Measurements from ENCODE around the gene RFXANK. TPM values are rescaled to one million over a fixed set of nuclear protein-coding genes. Genes with fewer than 3 reads are reported as not detected.

RFXANK gene
- polyA plus RNA-seq, 6 donors from 2014 or later, result 74.7 to 141 (median 85.8) TPM

DNA sequence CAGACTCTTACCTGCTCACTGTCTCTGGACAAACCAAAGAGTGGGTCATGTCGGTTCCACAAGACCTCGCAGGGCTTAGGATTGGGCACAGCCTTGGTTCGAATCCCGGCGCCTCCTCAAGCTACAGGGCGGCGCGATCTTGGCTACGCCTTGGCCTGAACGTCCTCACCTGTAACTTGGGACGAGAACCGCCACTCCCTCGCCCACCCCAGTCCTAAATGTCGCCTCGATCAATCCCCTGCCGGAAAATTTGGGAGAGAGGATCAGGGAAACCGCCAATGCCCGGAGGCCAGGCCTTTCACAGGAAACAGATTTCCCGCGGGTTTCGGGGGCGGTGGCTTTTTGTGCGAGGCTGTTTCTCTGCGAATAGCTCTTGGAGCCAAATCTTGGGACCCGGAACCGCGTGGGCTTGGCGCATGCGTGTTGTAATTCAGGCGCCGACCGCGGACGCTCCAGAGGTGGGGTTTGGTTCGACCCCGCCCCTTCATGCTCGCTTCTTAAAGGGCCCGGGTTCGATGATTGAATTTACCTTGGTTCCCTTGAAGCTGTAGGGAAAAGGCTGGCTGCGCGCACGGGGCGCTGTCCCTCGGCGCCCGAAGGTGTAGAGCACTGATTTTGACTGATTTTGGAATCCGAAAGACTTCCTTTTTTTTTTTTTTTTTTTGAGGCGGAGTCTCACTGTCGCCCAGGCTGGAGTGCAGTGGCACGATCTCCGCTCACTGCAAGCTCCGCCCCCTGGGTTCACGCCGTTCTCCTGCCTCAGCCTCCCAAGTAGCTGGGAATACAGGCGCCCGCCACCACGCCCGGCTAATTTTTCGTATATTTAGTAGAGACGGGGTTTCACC is 11.2 kb downstream of the RFXANK start, which contains the start of gene NR2C2AP:
Gene NR2C2AP, minus strand, starts transcription at position 403 of the 845 bp plus-strand sequence. Its CDS starts 354 bp downstream, at position 49.
- H3K27me3 Mint-ChIP-seq, result peaks cover 0 to 24% (median 0%) of the 10 kb centered on the region in 3 donors
- peak; percentile 83 for DNase-seq
- H3K9me3 Mint-ChIP-seq, result peaks cover 0 to 11% (median 1%) of the 10 kb centered on the region in 7 donors
- peaks cover 22 to 44% (median 33%) of the 10 kb centered on the region in 3 donors for H3K4me1 Mint-ChIP-seq
- H3K4me3 Mint-ChIP-seq, result peak within 1 kb of the TSS; percentile 92 to 98 (median 96)
- peak within 1 kb of the TSS; percentile 70 to 94 (median 92) for H3K27ac Mint-ChIP-seq
- peak; percentile 89 to 90 for ATAC-seq (ENCODE audit: low read depth in 2 of 2)
- peaks cover 0 to 5% of the 10 kb centered on the region in 2 donors for H3K36me3 Mint-ChIP-seq

DNA sequence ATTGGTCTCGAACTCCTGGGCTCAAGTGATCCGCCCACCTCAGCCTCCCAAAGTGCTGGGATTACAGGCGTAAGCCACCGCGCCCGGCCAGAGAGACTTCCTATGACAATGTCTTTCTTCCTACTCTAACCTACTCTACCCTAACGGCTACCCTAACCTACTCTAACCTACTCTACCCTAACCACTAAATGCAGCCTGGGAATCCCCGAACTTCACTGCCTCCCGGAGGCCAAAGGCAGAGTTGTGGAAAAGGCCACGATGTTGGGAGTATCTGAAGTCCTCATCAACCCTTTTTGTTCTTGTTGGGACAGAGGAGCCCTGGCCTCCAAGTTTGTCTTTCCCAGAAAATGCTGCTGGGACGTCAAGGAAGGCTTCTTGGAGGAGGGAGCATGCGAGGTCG is 12.1 kb downstream of the RFXANK start:
- ATAC-seq (ENCODE audit: low read depth in 2 of 2), result no peak
- no peak for DNase-seq
- Mint-ChIP-seq H3K36me3 (no peaks in the 10 kb centered on the region), H3K4me1 (peaks cover 22 to 42% (median 33%) of the 10 kb centered on the region in 3 donors), H3K4me3 (peak overlapping the region; percentile 88 to 98 (median 96)), H3K9me3 (peaks cover 0 to 11% (median 1%) of the 10 kb centered on the region in 7 donors), H3K27ac (peak overlapping the region in 2 of 6 donors; percentile 27 to 29), H3K27me3 (peaks cover 0 to 26% (median 2%) of the 10 kb centered on the region in 3 donors)

DNA sequence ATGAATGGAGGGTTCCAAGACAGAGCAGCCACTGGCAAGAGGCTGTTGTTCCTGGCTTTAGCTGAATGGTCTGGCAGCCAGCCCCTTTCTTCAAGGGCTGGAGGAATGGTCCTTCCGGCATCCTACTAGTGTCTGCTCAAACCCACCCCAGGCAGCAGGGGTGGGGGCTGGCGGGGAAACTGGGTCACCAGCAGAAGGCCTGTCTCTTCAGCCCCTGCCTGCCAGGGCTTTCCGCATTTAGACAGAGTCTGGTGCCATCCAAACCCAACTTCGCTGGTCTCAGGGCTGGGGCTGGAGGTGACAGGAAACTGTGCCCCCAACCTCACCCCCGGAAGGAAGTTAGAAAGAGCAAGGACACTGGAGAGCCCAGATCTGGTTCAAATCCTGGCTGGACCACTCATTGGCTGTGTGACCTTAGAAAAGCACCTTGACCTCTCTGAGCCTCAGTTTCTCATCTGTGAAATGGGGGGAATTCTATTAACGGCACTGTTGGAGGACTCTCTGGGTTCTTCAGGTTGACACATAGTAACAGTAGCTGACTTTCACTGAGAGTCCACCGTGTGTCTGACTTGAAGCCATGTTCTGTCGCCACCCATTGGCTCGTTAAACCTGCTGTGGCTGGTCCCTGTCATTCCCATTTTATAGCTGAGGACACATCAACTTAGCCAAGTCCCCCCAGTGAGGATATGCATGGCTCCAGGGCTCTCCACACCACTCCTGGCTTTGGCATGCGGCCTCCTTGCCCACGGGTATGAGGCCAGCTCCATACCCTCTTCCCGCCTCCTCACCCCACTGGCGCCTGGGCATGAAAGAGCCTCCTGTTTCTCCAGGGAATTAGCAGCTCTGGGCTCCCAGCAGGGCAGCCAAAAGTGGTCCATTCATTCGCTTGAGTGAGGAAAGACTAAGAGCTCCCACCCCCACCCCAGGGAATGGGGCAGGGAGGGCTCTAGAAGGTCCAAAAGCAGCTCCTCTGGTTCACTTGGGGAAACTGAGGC is 13.7 kb downstream of the RFXANK start:
- Mint-ChIP-seq H3K27me3 (peaks cover 0 to 39% (median 14%) of the 10 kb centered on the region in 3 donors), H3K27ac (no peak overlapping the region), H3K4me3 (peak overlapping the region in 3 of 8 donors; percentile 44 to 97 (median 66))

DNA sequence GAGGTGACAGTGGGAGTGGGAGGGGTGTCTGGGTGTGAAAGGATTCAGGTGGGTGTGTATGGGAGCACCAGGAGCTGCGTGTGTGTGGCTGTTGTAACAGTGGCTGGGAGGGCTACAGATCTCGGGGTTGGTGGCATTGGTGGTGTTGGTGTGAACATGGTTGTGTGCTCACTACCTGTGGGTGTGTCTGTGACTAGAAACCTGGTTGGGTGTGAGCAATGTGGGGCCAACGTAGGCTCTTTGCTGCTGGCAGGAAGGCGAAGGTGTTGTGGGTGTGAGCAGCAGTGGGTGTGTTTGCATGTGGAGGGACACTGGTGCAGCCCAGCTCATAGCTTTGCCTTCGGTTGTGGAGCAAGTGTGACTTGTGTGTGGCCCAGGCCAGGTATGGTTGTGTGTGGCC is 14.9 kb downstream of the RFXANK start:
- peaks cover 0 to 11% (median 1%) of the 10 kb centered on the region in 7 donors for H3K9me3 Mint-ChIP-seq
- peak overlapping the region in 1 of 6 donors; percentile 40 for H3K27ac Mint-ChIP-seq
- no peaks in the 10 kb centered on the region for H3K36me3 Mint-ChIP-seq
- peak overlapping the region in 5 of 8 donors; percentile 5 to 73 (median 23) for H3K4me3 Mint-ChIP-seq
- ATAC-seq (ENCODE audit: low read depth in 2 of 2), result no peak
- peaks cover 22 to 42% (median 37%) of the 10 kb centered on the region in 3 donors for H3K4me1 Mint-ChIP-seq
- peaks cover 6 to 48% (median 24%) of the 10 kb centered on the region in 3 donors for H3K27me3 Mint-ChIP-seq
- no peak for DNase-seq

More for the DNA sequence above, 13.7 kb downstream of the RFXANK start:
- no peaks in the 10 kb centered on the region for H3K36me3 Mint-ChIP-seq
- peaks cover 22 to 42% (median 33%) of the 10 kb centered on the region in 3 donors for H3K4me1 Mint-ChIP-seq
- no peak for DNase-seq
- ATAC-seq (ENCODE audit: low read depth in 2 of 2), result no peak
- peaks cover 0 to 11% (median 1%) of the 10 kb centered on the region in 7 donors for H3K9me3 Mint-ChIP-seq

DNA sequence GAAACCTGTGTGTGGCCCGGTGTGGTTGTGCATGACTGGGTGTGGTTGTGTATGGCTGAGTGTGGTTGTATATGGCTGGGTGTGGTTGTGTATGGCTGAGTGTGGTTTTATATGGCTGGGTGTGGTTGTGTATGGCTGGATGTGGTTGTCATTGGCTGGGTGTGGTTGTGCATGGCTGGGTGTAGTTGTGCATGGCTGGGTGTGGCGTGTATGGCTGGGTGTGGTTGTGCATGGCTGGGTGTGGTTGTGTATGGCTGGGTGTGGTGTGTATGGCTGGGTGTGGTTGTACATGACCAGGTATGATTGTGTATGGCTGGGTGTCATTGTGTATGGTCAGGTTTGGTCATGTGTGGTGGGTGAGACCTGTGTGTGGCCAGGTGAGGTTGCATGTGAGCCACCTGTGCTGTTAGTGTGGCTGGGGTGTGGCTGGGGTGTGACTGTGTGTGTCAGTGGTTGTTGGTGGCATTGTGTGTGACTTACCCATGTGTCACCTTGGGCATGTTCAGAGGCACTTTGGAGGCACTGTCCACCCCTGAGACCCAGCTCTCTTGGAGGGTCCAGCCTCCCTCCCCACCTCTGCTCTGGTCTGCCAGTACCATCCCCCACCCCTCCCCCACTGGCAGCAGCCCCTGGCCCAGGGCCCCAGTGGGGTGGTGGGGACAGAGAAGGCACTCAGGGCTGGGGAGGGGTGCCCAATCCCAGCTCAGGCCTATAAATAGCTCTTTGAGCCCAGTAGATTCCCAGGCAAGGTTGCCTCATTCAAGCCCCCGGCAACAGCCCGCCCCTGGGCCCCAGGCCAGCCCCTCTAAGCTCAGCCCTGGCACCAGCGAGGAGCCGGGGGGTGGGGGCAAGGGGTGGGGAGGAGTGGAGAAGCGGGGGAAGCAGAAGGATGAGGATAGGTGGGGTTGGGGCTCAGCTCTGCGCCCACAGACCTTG is 15.8 kb downstream of the RFXANK start:
- Mint-ChIP-seq H3K4me3 (peak overlapping the region in 5 of 8 donors; percentile 23 to 63 (median 55)), H3K27ac (peak overlapping the region in 1 of 6 donors; percentile 90), H3K36me3 (no peaks in the 10 kb centered on the region), H3K4me1 (peaks cover 22 to 33% (median 28%) of the 10 kb centered on the region in 3 donors), H3K9me3 (peaks cover 0 to 11% (median 1%) of the 10 kb centered on the region in 7 donors), H3K27me3 (peaks cover 6 to 58% (median 34%) of the 10 kb centered on the region in 3 donors)
- no peak for DNase-seq
- ATAC-seq (ENCODE audit: low read depth in 2 of 2), result no peak

DNA sequence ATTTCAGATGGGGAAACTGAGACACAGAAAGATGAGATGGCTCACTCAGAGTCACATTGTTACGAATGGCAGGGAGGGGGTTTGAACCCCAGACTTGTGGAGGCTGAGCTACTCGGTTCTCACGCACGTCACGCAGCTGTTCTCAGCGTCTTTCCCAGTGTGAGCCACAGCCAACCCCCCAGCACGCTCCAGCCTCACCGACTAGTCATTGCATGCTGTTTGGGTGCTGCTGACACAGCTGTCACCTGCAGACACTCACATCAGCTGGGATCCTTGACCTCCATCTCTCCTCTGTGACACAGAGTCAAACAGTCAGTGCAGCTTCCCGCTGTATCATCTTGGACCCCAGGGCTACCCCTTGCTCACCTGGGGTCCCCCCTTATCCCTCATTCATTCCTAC is 17.3 kb downstream of the RFXANK start:
- H3K9me3 Mint-ChIP-seq, result peaks cover 0 to 11% (median under 1%) of the 10 kb centered on the region in 7 donors
- DNase-seq (no peak), ATAC-seq (ENCODE audit: low read depth in 2 of 2) (no peak)
- peaks cover 17 to 73% (median 49%) of the 10 kb centered on the region in 3 donors for H3K27me3 Mint-ChIP-seq
- H3K4me1 Mint-ChIP-seq, result peaks cover 19 to 23% (median 22%) of the 10 kb centered on the region in 3 donors
- no peak overlapping the region for H3K27ac Mint-ChIP-seq
- H3K4me3 Mint-ChIP-seq, result no peak overlapping the region
- H3K36me3 Mint-ChIP-seq, result peaks cover 1 to 9% of the 10 kb centered on the region in 2 donors

DNA sequence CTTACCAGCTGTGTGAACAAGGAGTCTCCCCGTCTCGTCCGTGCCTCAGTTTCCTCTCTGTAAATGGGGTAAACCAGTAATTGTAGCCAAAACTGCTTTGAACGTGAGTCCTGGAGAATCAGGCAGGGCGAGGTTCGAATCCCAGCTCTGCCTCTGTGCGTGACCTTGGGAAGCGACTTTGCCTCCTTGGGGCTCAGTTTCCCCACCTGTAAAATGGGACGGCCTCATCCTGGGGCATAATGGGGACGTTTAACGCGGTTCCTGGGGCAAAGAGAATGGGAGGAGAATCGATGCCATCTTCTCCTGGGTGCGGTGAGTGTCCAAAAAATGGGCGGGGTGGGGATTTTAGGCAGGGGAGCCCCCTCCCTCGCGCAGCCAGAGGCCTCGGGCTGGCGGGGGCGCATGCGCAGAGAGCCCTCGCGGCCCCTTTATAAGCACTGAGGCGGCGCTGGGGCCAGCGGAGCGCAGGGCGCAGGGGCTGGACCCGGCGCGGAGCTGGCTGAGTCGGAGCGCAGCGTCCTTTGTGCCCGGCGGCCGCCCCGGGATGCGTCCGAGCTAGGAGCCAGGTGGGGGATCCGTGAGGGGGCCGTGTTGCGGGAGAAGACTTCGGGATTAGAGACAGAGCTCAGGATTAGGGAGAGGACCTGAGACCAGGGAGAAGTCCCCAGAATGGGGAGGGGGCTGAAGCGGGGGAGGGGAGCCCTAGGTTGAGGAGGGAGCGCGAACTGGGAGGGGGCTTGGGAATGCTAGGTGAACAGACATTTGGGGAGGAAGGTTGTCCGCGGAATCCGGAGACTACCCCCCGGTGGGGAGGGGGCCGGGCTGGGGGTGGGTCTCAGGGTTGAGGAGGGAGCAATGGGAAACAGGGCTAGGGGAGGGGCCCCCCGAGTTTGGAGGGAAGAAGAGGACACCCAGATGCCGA is 19.7 kb downstream of the RFXANK start, which contains the start of gene NCAN:
Gene NCAN, plus strand, starts transcription at position 460 of the 922 bp plus-strand sequence. CDS start 4,996 bp downstream, outside the sequence.
- Mint-ChIP-seq H3K4me3 (peak within 1 kb of the TSS in 1 of 8 donors; percentile 47), H3K9me3 (peaks cover under 1 to 11% (median 2%) of the 10 kb centered on the region in 7 donors), H3K27ac (no peak within 1 kb of the TSS), H3K4me1 (peaks cover 16 to 17% (median 17%) of the 10 kb centered on the region in 3 donors), H3K36me3 (peaks cover 4 to 10% of the 10 kb centered on the region in 2 donors), H3K27me3 (peaks cover 32 to 83% (median 56%) of the 10 kb centered on the region in 3 donors)
- DNase-seq (no peak), ATAC-seq (ENCODE audit: low read depth in 2 of 2) (no peak)

DNA sequence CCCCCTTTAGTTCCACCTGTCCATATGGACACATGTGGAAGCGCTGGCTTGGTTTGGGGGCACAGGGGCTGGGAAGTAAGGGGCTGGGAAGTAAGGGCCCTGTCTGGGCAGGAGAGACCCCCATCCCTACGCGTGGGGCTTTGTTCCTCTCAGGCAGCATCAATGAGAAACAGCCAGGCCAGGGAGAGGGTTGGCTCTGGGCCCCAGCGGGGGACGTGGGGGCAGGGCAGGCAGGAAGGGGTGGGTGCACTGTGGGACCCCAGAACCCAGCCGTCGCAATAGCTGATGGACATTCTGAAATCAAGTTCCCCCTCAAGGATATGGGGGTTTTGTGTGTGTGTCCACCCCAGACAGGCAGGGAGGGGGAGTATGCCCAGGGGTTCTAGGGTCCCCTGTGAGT is 20.9 kb downstream of the RFXANK start:
- H3K27me3 Mint-ChIP-seq, result peaks cover 39 to 83% (median 63%) of the 10 kb centered on the region in 3 donors
- H3K27ac Mint-ChIP-seq, result no peak overlapping the region
- peaks cover 4 to 10% of the 10 kb centered on the region in 2 donors for H3K36me3 Mint-ChIP-seq
- H3K4me1 Mint-ChIP-seq, result peaks cover 5 to 6% (median 6%) of the 10 kb centered on the region in 3 donors
- DNase-seq, result no peak
- H3K9me3 Mint-ChIP-seq, result peaks cover 0 to 9% (median 3%) of the 10 kb centered on the region in 7 donors
- ATAC-seq (ENCODE audit: low read depth in 2 of 2), result no peak
- no peak overlapping the region for H3K4me3 Mint-ChIP-seq

DNA sequence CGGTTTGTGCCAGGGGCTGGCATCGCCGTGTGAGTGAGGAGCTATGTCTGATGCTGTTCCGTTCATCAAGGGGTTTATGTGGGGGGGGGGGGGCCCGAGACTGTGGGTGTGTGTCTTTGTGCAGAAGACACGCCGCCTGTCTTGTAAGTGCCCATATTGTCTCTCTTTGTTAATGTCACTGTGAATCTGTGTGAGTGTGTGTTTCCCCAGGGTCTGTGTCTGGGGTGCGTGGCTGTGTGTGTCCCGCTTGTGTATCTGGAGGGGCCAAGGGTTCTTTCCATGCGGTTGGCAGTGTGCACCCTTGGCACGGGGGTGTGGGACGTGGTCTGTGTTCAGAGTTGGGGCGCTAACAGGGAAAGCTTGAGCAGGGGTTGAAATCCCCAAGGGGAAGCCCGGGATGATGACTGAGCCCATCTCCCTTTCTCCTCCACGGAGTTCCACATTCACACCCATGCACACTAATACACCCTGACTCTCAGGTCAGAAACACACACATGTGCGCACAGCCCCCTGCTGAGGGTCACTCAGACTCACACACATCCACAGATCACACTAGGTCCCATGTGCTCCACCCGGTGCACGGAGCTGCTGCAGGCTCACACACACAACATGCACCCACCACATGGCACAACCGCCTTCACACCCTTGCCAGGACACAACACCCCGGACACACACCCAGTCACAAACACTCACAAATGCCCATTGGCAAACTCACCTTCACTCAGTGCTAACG is 21.5 kb downstream of the RFXANK start:
- peaks cover 39 to 83% (median 63%) of the 10 kb centered on the region in 3 donors for H3K27me3 Mint-ChIP-seq

DNA sequence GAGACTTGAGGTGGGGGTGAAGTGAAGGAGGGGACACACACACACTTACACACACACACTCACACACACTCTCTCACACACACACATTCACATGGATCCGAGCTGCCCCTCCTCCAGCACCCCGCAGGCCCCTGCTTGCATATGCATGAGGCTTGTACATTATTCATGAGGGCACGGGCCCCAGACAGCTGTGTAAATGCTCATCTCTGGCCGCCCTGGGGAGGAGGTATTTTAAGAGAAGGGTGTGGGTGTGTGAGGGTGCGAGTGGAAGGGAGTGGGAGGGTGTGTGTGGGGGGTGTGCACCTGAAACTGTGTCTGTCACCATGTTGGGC is 22.1 kb downstream of the RFXANK start:
- ATAC-seq (ENCODE audit: low read depth in 2 of 2) (peak in 1 of 2 donors; percentile 27), DNase-seq (no peak)
- H3K4me1 Mint-ChIP-seq, result peaks cover 4 to 5% (median 5%) of the 10 kb centered on the region in 3 donors
- peaks cover 4 to 10% of the 10 kb centered on the region in 2 donors for H3K36me3 Mint-ChIP-seq
- H3K27me3 Mint-ChIP-seq, result peaks cover 39 to 86% (median 62%) of the 10 kb centered on the region in 3 donors
- H3K9me3 Mint-ChIP-seq, result peaks cover 0 to 9% (median 3%) of the 10 kb centered on the region in 7 donors
- no peak overlapping the region for H3K27ac Mint-ChIP-seq
- H3K4me3 Mint-ChIP-seq, result no peak overlapping the region

More for the DNA sequence above, 21.5 kb downstream of the RFXANK start:
- Mint-ChIP-seq H3K9me3 (peaks cover 0 to 9% (median 3%) of the 10 kb centered on the region in 7 donors), H3K4me1 (peaks cover 4 to 5% (median 5%) of the 10 kb centered on the region in 3 donors), H3K36me3 (peaks cover 4 to 10% of the 10 kb centered on the region in 2 donors), H3K4me3 (no peak overlapping the region), H3K27ac (no peak overlapping the region)
- ATAC-seq (ENCODE audit: low read depth in 2 of 2) (no peak), DNase-seq (no peak)
